WTC11 (cell line): ENCODE data around the gene PLA2G4E. TPM values are rescaled to one million over a fixed set of nuclear protein-coding genes. Genes with fewer than 3 reads are reported as not detected.

Experiments
- ATAC-seq: fragments of 200-7000 bp; cut with Tn5 transposase; 2 replicates; pipeline ENCODE4 v1.10.0; 2021; ENCODE audit warnings: mild to moderate bottlenecking, moderate library complexity
- Bru-seq: library from RNA; stranded (reverse); fragments of 400-500 nt; gene quantifications from one replicate; lab custom pipeline; 2021; lab: Mats Ljungman, UMichigan
- CTCF ChIA-PET: fragments of 300-600 bp; sonication (Branson Sonifier 250); formaldehyde crosslinking; loops from one replicate; lab custom pipeline; 2021; ENCODE audit warnings: antibody characterized with exemption; lab: Charles Lee
- POLR2A ChIA-PET: fragments of 350-600 bp; sonication (Branson Sonifier 250); formaldehyde crosslinking; loops from one replicate; lab custom pipeline; 2021; ENCODE audit warnings: antibody characterized with exemption; lab: Charles Lee
- DNase-seq: peaks from one replicate; pipeline ENCODE4 v3.0.0; 2021; ENCODE audit warnings: low spot score
- H3K27ac Mint-ChIP-seq: 2 replicates; pipeline ENCODE4 v1.8.0; 2021; ENCODE audit warnings: mixed read lengths
- H3K27me3 Mint-ChIP-seq: 2 replicates; pipeline ENCODE4 v1.8.0; 2021; ENCODE audit warnings: low read depth, mild to moderate bottlenecking, moderate library complexity, mixed read lengths
- H3K36me3 Mint-ChIP-seq: 2 replicates; pipeline ENCODE4 v1.8.0; 2021; ENCODE audit warnings: mixed read lengths
- H3K4me1 Mint-ChIP-seq: 2 replicates; pipeline ENCODE4 v1.8.0; 2022; ENCODE audit warnings: mixed read lengths
- H3K4me3 Mint-ChIP-seq: 2 replicates; pipeline ENCODE4 v1.8.0; 2021; ENCODE audit warnings: mild to moderate bottlenecking, moderate library complexity, mixed read lengths
- H3K9me3 Mint-ChIP-seq: 2 replicates; pipeline ENCODE4 v1.8.0; 2021; ENCODE audit warnings: mixed read lengths
- CBFB ChIP-seq: sonication (generic); formaldehyde crosslinking; IDR thresholded peaks from 2 replicates; pipeline ENCODE4 v1.8.1; 2022; ENCODE audit warnings: mild to moderate bottlenecking, low read depth, missing genetic modification reagents
- FOXJ3 ChIP-seq: sonication (generic); formaldehyde crosslinking; IDR thresholded peaks from 2 replicates; pipeline ENCODE4 v1.9.0; 2021; ENCODE audit warnings: missing genetic modification reagents, mild to moderate bottlenecking, borderline replicate concordance
- GABPB1 ChIP-seq: sonication (generic); formaldehyde crosslinking; IDR thresholded peaks from 2 replicates; pipeline ENCODE4 v1.8.1; 2023; ENCODE audit warnings: mild to moderate bottlenecking, missing genetic modification reagents
- GTF2I ChIP-seq: fragments of 250-450 bp; sonication (Bioruptor Pico); conservative IDR thresholded peaks from 2 replicates; pipeline ENCODE4 v1.4.0; 2021; ENCODE audit warnings: mild to moderate bottlenecking
- TCF7 ChIP-seq: sonication (generic); formaldehyde crosslinking; IDR thresholded peaks from 2 replicates; pipeline ENCODE4 v1.8.0; 2022; ENCODE audit warnings: mild to moderate bottlenecking, low read depth, missing genetic modification reagents, moderate library complexity
- ZNF121 ChIP-seq: sonication (generic); formaldehyde crosslinking; IDR thresholded peaks from 2 replicates; pipeline ENCODE4 v1.8.0; 2023; ENCODE audit warnings: missing genetic modification reagents
- ZNF416 ChIP-seq: fragments of 250-450 bp; sonication (Bioruptor Pico); IDR thresholded peaks from 2 replicates; pipeline ENCODE4 v1.9.0; 2021; ENCODE audit warnings: mild to moderate bottlenecking, inconsistent platforms
- long read RNA-seq, 3 experiments: library from RNA in 1 of 3; library from capped mRNA in 1 of 3; library from polyadenylated mRNA in 1 of 3; unstranded in 2 of 3; stranded (forward) in 1 of 3; transcript quantifications; one replicate each; pipeline ENCODE4 v2.0.0, GENCODE V29; 2021
- total RNA-seq: library from RNA; stranded (reverse); gene quantifications from 3 replicates; pipeline ENCODE4 v1.2.3, GENCODE V29; 2021
- TF ChIP-seq, protein P1 (sequence below): fragments of 250-450 bp; sonication (Bioruptor Pico); IDR thresholded peaks from 2 replicates; pipeline ENCODE4 v1.8.0; 2021; ENCODE audit warnings: mild to moderate bottlenecking
- TF ChIP-seq, protein P2 (sequence below): sonication (generic); formaldehyde crosslinking; IDR thresholded peaks from 2 replicates; pipeline ENCODE4 v1.8.0; 2022; ENCODE audit warnings: mild to moderate bottlenecking, missing genetic modification reagents
- TF ChIP-seq, protein P3 (sequence below): sonication (generic); formaldehyde crosslinking; IDR thresholded peaks from 2 replicates; pipeline ENCODE4 v1.8.1; 2023; ENCODE audit warnings: mild to moderate bottlenecking, missing genetic modification reagents, moderate library complexity
- TF ChIP-seq, protein P4 (sequence below): sonication (generic); formaldehyde crosslinking; IDR thresholded peaks from 2 replicates; pipeline ENCODE4 v1.8.0; 2023; ENCODE audit warnings: missing genetic modification reagents, mild to moderate bottlenecking, borderline replicate concordance
- TF ChIP-seq, protein P5 (sequence below): sonication (generic); formaldehyde crosslinking; IDR thresholded peaks from 2 replicates; pipeline ENCODE4 v1.8.0; 2023; ENCODE audit warnings: missing genetic modification reagents

PLA2G4E gene, protein sequence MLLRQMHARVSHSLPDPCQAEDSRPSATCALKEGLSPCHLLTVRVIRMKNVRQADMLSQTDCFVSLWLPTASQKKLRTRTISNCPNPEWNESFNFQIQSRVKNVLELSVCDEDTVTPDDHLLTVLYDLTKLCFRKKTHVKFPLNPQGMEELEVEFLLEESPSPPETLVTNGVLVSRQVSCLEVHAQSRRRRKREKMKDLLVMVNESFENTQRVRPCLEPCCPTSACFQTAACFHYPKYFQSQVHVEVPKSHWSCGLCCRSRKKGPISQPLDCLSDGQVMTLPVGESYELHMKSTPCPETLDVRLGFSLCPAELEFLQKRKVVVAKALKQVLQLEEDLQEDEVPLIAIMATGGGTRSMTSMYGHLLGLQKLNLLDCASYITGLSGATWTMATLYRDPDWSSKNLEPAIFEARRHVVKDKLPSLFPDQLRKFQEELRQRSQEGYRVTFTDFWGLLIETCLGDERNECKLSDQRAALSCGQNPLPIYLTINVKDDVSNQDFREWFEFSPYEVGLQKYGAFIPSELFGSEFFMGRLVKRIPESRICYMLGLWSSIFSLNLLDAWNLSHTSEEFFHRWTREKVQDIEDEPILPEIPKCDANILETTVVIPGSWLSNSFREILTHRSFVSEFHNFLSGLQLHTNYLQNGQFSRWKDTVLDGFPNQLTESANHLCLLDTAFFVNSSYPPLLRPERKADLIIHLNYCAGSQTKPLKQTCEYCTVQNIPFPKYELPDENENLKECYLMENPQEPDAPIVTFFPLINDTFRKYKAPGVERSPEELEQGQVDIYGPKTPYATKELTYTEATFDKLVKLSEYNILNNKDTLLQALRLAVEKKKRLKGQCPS
- total RNA-seq (0.02 TPM in 1 of 3 replicates, not detected in the others), Bru-seq, nascent RNA (percentile 3 among the genes with signal in this experiment)
- long read RNA-seq, experiment 1, result 0 reads
- long read RNA-seq, experiment 2, result 0 reads
- long read RNA-seq, experiment 3, result 0 reads

DNA sequence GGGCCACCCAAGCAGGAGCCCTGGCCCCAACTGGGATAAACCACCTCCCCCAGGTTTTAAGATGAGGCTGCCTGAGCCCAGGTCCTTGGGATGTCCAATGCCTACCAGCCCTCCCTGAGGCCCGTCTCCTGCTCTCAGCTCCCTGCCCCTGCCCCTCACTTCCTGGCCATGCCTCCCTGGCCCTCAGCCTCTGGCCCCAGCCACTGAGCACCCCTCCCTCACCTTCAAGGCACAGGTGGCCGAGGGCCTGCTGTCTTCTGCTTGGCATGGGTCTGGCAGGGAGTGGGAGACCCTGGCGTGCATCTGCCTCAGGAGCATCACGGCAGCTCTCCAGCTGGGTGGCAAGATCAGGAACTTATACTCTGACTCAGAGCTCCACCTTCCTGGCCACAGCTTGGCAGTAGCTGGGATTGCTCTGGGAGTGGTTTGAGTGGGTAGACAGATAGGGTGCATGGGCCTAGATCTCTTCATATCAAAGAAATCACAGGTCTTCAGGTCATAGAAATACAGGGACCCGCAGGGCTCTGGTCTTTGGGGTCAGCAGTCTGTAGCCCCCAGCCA, at the start of gene PLA2G4E:
PLA2G4E (minus strand) TSS at position 330 of the 561 bp plus-strand sequence; CDS start at position 318, 12 bp downstream.
- CTCF ChIA-PET, result interaction anchor here (1.4 kb wide), 1 partner anchor 116 kb away, joined by 3 read pairs; no protein-coding TSS in a partner anchor
- POLR2A ChIA-PET, result interaction anchor here (1.1 kb wide), 1 partner anchor 41 kb away, joined by 5 read pairs; no protein-coding TSS in a partner anchor
- TF ChIP-seq, protein P1, sequence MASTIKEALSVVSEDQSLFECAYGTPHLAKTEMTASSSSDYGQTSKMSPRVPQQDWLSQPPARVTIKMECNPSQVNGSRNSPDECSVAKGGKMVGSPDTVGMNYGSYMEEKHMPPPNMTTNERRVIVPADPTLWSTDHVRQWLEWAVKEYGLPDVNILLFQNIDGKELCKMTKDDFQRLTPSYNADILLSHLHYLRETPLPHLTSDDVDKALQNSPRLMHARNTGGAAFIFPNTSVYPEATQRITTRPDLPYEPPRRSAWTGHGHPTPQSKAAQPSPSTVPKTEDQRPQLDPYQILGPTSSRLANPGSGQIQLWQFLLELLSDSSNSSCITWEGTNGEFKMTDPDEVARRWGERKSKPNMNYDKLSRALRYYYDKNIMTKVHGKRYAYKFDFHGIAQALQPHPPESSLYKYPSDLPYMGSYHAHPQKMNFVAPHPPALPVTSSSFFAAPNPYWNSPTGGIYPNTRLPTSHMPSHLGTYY (CRISPR knock-in tag), result no peak
- TF ChIP-seq, protein P2, sequence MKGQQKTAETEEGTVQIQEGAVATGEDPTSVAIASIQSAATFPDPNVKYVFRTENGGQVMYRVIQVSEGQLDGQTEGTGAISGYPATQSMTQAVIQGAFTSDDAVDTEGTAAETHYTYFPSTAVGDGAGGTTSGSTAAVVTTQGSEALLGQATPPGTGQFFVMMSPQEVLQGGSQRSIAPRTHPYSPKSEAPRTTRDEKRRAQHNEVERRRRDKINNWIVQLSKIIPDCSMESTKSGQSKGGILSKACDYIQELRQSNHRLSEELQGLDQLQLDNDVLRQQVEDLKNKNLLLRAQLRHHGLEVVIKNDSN, result no peak
- TF ChIP-seq, protein P3, sequence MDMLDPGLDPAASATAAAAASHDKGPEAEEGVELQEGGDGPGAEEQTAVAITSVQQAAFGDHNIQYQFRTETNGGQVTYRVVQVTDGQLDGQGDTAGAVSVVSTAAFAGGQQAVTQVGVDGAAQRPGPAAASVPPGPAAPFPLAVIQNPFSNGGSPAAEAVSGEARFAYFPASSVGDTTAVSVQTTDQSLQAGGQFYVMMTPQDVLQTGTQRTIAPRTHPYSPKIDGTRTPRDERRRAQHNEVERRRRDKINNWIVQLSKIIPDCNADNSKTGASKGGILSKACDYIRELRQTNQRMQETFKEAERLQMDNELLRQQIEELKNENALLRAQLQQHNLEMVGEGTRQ, result no peak
- TF ChIP-seq CBFB (no peak), TCF7 (CRISPR knock-in tag) (no peak), FOXJ3 (CRISPR knock-in tag) (no peak), ZNF416 (CRISPR knock-in tag) (no peak)
- TF ChIP-seq, protein P4, sequence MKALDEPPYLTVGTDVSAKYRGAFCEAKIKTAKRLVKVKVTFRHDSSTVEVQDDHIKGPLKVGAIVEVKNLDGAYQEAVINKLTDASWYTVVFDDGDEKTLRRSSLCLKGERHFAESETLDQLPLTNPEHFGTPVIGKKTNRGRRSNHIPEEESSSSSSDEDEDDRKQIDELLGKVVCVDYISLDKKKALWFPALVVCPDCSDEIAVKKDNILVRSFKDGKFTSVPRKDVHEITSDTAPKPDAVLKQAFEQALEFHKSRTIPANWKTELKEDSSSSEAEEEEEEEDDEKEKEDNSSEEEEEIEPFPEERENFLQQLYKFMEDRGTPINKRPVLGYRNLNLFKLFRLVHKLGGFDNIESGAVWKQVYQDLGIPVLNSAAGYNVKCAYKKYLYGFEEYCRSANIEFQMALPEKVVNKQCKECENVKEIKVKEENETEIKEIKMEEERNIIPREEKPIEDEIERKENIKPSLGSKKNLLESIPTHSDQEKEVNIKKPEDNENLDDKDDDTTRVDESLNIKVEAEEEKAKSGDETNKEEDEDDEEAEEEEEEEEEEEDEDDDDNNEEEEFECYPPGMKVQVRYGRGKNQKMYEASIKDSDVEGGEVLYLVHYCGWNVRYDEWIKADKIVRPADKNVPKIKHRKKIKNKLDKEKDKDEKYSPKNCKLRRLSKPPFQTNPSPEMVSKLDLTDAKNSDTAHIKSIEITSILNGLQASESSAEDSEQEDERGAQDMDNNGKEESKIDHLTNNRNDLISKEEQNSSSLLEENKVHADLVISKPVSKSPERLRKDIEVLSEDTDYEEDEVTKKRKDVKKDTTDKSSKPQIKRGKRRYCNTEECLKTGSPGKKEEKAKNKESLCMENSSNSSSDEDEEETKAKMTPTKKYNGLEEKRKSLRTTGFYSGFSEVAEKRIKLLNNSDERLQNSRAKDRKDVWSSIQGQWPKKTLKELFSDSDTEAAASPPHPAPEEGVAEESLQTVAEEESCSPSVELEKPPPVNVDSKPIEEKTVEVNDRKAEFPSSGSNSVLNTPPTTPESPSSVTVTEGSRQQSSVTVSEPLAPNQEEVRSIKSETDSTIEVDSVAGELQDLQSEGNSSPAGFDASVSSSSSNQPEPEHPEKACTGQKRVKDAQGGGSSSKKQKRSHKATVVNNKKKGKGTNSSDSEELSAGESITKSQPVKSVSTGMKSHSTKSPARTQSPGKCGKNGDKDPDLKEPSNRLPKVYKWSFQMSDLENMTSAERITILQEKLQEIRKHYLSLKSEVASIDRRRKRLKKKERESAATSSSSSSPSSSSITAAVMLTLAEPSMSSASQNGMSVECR, result no peak
- Mint-ChIP-seq H3K27ac (no peak within 1 kb of the TSS), H3K4me3 (no peak within 1 kb of the TSS), H3K36me3 (peaks cover 32% of the 10 kb centered on the region), H3K27me3 (peaks cover 12% of the 10 kb centered on the region), H3K4me1 (no peaks in the 10 kb centered on the region), H3K9me3 (peaks cover 52% of the 10 kb centered on the region)
- ATAC-seq, result no peak
- DNase-seq, result no peak

DNA sequence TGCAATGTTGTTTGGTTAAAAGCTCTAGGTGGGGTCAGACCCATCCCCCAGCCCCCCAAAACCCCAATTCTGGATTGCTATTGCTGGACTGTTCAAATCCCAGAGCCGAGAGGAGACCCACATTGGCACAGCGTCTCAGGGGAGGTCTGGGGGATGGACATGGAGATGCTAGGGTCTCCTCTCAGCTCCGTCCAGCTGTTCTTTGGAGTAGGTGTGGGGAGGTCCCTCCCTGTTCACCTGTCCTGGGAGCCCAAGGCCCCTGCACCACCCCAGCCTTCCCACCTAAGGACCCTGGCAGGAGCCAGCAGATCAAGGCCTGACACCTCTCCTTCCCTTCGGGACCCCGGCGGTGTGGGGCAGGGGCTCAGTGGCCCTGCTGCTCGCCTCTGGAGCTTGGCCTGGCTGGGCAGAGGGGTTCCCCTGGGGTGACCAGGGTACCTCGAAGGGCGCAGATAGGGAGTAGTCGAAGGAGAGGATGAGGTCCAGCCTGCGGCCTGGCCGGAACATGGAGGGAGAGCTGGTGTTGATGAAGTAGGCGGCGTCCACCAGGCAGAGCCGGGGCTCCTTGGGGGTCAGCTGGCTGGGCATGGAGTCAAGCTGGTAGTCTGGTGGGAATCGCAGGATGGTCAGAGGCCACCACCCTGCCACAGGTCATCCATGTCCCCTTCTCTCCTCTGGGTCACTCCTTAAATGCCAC, 49.6 kb upstream of the PLA2G4E start:
- Mint-ChIP-seq H3K4me3 (no peak overlapping the region), H3K4me1 (peaks cover 5% of the 10 kb centered on the region), H3K27me3 (no peaks in the 10 kb centered on the region; the same call in 1 of the 2 replicates), H3K9me3 (no peaks in the 10 kb centered on the region), H3K36me3 (no peaks in the 10 kb centered on the region), H3K27ac (no peak overlapping the region)
- ChIA-PET POLR2A (no interaction called here), CTCF (interaction anchor here (7.9 to 9.2 kb wide), 2 partner anchors 12 to 67 kb away, joined by 97 to 164 read pairs; no protein-coding TSS in a partner anchor)
- no peak for ATAC-seq
- TF ChIP-seq GABPB1, result no peak
- no peak for TF ChIP-seq CBFB
- TF ChIP-seq, protein P5, sequence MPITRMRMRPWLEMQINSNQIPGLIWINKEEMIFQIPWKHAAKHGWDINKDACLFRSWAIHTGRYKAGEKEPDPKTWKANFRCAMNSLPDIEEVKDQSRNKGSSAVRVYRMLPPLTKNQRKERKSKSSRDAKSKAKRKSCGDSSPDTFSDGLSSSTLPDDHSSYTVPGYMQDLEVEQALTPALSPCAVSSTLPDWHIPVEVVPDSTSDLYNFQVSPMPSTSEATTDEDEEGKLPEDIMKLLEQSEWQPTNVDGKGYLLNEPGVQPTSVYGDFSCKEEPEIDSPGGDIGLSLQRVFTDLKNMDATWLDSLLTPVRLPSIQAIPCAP (CRISPR knock-in tag), result no peak
- TF ChIP-seq GTF2I (CRISPR knock-in tag), result no peak
- no peak for TF ChIP-seq ZNF121
- DNase-seq, result no peak
